Epithelial cell of esophagus (primary cell): Measurements from ENCODE around the gene TMEM135.
A peak's percentile ranks its signal among the peaks of the same experiment; 100 is the strongest.

Experiments used
- DNase-seq: peaks from one replicate; pipeline ENCODE4 v3.0.0; 2010; ENCODE audit warnings: low read depth
- H3K4me3 ChIP-seq: 2 replicates; pipeline ENCODE4 v1.5.1; 2011; ENCODE audit warnings: mild to moderate bottlenecking, low read length, control low read depth
- TF ChIP-seq, protein P1 (sequence below): IDR thresholded peaks from 2 replicates; pipeline ENCODE4 v1.5.1; 2011; ENCODE audit warnings: low read depth, mild to moderate bottlenecking, low read length, control low read depth, inconsistent platforms; ENCODE audit not compliant: insufficient read depth; ENCODE audit errors: missing control alignments

Gene TMEM135

GRCh38 chr11:87076874-87077429, 39.2 kb downstream of the TMEM135 start:
- DNase-seq, result no peak
- TF ChIP-seq, protein P1, sequence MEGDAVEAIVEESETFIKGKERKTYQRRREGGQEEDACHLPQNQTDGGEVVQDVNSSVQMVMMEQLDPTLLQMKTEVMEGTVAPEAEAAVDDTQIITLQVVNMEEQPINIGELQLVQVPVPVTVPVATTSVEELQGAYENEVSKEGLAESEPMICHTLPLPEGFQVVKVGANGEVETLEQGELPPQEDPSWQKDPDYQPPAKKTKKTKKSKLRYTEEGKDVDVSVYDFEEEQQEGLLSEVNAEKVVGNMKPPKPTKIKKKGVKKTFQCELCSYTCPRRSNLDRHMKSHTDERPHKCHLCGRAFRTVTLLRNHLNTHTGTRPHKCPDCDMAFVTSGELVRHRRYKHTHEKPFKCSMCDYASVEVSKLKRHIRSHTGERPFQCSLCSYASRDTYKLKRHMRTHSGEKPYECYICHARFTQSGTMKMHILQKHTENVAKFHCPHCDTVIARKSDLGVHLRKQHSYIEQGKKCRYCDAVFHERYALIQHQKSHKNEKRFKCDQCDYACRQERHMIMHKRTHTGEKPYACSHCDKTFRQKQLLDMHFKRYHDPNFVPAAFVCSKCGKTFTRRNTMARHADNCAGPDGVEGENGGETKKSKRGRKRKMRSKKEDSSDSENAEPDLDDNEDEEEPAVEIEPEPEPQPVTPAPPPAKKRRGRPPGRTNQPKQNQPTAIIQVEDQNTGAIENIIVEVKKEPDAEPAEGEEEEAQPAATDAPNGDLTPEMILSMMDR, result no peak
- no peak overlapping the region for H3K4me3 ChIP-seq

GRCh38 chr11:87081358-87081757, 43.6 kb downstream of the TMEM135 start:
- H3K4me3 ChIP-seq, result no peak overlapping the region
- no peak for DNase-seq
- TF ChIP-seq, protein P1, result no peak

DNA sequence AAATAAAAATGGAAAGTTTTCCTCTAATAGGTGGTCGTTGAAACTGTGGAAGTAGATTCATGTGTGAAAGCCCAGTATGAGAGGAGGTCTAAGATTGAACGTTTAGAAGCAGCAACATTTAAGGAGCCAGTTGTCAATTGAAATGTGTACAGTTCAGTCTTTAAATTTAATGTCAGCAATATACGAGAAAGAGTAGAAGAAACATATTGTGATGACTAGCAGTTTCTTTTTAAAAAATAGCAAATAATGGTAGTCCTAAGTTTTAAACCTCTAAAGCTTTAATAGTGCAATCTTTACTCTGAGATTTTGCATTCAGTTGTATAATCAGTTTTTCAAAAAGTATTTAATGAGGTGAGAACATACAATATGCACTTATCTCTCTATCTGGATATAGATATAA, 44.9 kb downstream of the TMEM135 start:
- no peak for DNase-seq
- no peak overlapping the region for H3K4me3 ChIP-seq
- TF ChIP-seq, protein P1, result no peak

- DNase-seq, result no peak
- H3K4me3 ChIP-seq, result no peak overlapping the region
Measured at GRCh38 chr11:87083029-87083428, 45.3 kb downstream of the TMEM135 start.

GRCh38 chr11:87092159-87092558, 54.4 kb downstream of the TMEM135 start:
- peak; percentile 35 for DNase-seq
- TF ChIP-seq, protein P1, result no peak
- no peak overlapping the region for H3K4me3 ChIP-seq

More at GRCh38 chr11:87083029-87083428, 45.3 kb downstream of the TMEM135 start:
- TF ChIP-seq, protein P1, result no peak

- H3K4me3 ChIP-seq, result no peak overlapping the region
- TF ChIP-seq, protein P1, result no peak
- DNase-seq, result no peak
Measured at GRCh38 chr11:87092567-87092966, 54.8 kb downstream of the TMEM135 start.

DNA sequence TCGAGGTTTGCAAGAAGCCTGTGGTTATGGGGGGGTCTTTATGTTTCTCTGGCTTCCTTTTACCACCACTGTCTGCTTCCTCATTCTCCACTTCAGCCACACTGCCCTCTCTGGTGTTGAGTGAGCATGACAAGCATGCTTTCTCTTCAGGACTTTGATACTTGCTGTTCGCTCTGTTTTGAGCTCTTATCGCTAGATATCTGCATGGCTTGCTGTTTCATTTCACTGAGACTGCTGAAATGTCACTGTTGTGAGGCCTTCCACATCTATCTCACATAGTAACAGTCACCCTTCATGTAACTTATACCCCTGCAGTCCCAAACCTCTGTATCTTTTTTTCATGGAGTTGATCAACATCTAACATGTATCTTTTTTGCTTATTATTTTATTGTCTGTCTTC, 59.8 kb downstream of the TMEM135 start:
- TF ChIP-seq, protein P1, result peak; percentile 83
- H3K4me3 ChIP-seq, result no peak overlapping the region
- DNase-seq, result peak; percentile 51
